ENCODE data around the gene RBM17.
"Not testable (repeated sequence)": the region's sequence is repeated elsewhere in the genome, so short reads cannot be mapped to it uniquely, and the experiment has no call there.

The RBM17 gene

GRCh38 chr10:6080417-6080973 is 8.3 kb upstream of the RBM17 start:
- no peak for DNase-seq (ENCODE audit: low spot score)

GRCh38 chr10:6082496-6083395 is 6.1 kb upstream of the RBM17 start:
- no peak for DNase-seq (ENCODE audit: low spot score)

GRCh38 chr10:6083523-6084475 is 5.0 kb upstream of the RBM17 start:
- peak; percentile 64 for DNase-seq (ENCODE audit: low spot score)

- DNase-seq (ENCODE audit: low spot score) = peak; percentile 90
Measured at GRCh38 chr10:6086375-6087233, 2.2 kb upstream of the RBM17 start.

GRCh38 chr10:6089334-6090219 is 743 bp downstream of the RBM17 start:
- no peak for DNase-seq (ENCODE audit: low spot score)

- DNase-seq (ENCODE audit: low spot score) = no peak
Measured at GRCh38 chr10:6091630-6092029, 2.8 kb downstream of the RBM17 start.

- no peak for DNase-seq (ENCODE audit: low spot score)
Measured at GRCh38 chr10:6092731-6093130, 3.9 kb downstream of the RBM17 start.

- no peak for DNase-seq (ENCODE audit: low spot score)
Measured at GRCh38 chr10:6095810-6096570, 7.2 kb downstream of the RBM17 start.

- no peak for DNase-seq (ENCODE audit: low spot score)
Measured at GRCh38 chr10:6097063-6097462, 8.2 kb downstream of the RBM17 start.

GRCh38 chr10:6098156-6098555 is 9.3 kb downstream of the RBM17 start:
- DNase-seq (ENCODE audit: low spot score) = no peak

- DNase-seq (ENCODE audit: low spot score) = no peak
Measured at GRCh38 chr10:6100370-6100769, 11.5 kb downstream of the RBM17 start.

GRCh38 chr10:6101181-6101580 is 12.3 kb downstream of the RBM17 start:
- DNase-seq (ENCODE audit: low spot score) = no peak

GRCh38 chr10:6102128-6102527 is 13.3 kb downstream of the RBM17 start:
- DNase-seq (ENCODE audit: low spot score) = no peak

- DNase-seq (ENCODE audit: low spot score) = no peak
Measured at GRCh38 chr10:6103591-6103990, 14.8 kb downstream of the RBM17 start.

- not testable (repeated sequence) for DNase-seq (ENCODE audit: low spot score)
Measured at GRCh38 chr10:6107616-6108015, 18.8 kb downstream of the RBM17 start.

GRCh38 chr10:6108072-6108471 is 19.2 kb downstream of the RBM17 start:
- no peak for DNase-seq (ENCODE audit: low spot score)

- DNase-seq (ENCODE audit: low spot score) = peak; percentile 59
Measured at GRCh38 chr10:6108631-6109443, 20.0 kb downstream of the RBM17 start.

GRCh38 chr10:6109444-6109775 is 20.6 kb downstream of the RBM17 start:
- no peak for DNase-seq (ENCODE audit: low spot score)

GRCh38 chr10:6110136-6110535 is 21.3 kb downstream of the RBM17 start:
- DNase-seq (ENCODE audit: low spot score) = no peak

Data from CD4-positive, alpha-beta T cell treated with Interleukin-15 for 4 hours (primary cell).